Hepatocyte (in vitro differentiated cells): ENCODE results near the gene NNAT.

Source experiments
- EZH2 ChIP-seq: fragments of 200-600 bp; sonication (generic); IDR thresholded peaks from 2 replicates; pipeline ENCODE4 v1.6.1; 2016; ENCODE audit warnings: antibody characterized with exemption, mild to moderate bottlenecking, borderline replicate concordance
- EZH2phosphoT487 ChIP-seq: fragments of 200-600 bp; sonication (generic); IDR thresholded peaks from one replicate; pipeline ENCODE4 v1.6.1; 2018; ENCODE audit warnings: antibody characterized with exemption, mild to moderate bottlenecking, low read depth, moderate library complexity; ENCODE audit not compliant: unreplicated experiment, severe bottlenecking
- TF ChIP-seq, protein P1 (sequence below): fragments of 200-600 bp; sonication (generic); IDR thresholded peaks from 2 replicates; pipeline ENCODE4 v1.5.1; 2016; ENCODE audit warnings: antibody characterized with exemption, mild to moderate bottlenecking; ENCODE audit not compliant: poor library complexity

DNA sequence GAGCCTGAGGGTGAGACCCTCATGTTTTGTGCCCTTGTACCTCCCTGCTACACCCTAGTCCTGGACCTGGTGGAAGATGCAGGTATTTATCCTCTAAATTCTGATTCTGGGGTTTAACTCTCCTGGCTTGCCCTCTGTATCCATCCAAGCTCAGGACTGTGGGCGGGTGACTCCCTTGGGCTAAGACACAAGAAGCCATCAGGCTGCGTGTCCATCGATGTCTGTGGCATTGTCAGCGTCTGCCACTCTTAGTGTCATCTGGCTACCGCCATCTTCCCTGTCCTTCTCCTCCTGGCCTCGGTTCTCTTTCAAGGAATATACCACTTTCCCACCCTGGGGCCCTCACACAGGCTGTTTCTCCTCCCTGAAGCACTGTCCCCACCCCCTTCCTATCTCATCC lies 35.5 kb downstream of the NNAT start:
- TF ChIP-seq, protein P1, sequence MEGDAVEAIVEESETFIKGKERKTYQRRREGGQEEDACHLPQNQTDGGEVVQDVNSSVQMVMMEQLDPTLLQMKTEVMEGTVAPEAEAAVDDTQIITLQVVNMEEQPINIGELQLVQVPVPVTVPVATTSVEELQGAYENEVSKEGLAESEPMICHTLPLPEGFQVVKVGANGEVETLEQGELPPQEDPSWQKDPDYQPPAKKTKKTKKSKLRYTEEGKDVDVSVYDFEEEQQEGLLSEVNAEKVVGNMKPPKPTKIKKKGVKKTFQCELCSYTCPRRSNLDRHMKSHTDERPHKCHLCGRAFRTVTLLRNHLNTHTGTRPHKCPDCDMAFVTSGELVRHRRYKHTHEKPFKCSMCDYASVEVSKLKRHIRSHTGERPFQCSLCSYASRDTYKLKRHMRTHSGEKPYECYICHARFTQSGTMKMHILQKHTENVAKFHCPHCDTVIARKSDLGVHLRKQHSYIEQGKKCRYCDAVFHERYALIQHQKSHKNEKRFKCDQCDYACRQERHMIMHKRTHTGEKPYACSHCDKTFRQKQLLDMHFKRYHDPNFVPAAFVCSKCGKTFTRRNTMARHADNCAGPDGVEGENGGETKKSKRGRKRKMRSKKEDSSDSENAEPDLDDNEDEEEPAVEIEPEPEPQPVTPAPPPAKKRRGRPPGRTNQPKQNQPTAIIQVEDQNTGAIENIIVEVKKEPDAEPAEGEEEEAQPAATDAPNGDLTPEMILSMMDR: no peak
- TF ChIP-seq EZH2 (no peak), EZH2phosphoT487 (no peak)
